ENCODE results near the gene DUSP28.
A peak's percentile ranks its signal among the peaks of the same experiment; 100 is the strongest.

The DUSP28 gene

DNA sequence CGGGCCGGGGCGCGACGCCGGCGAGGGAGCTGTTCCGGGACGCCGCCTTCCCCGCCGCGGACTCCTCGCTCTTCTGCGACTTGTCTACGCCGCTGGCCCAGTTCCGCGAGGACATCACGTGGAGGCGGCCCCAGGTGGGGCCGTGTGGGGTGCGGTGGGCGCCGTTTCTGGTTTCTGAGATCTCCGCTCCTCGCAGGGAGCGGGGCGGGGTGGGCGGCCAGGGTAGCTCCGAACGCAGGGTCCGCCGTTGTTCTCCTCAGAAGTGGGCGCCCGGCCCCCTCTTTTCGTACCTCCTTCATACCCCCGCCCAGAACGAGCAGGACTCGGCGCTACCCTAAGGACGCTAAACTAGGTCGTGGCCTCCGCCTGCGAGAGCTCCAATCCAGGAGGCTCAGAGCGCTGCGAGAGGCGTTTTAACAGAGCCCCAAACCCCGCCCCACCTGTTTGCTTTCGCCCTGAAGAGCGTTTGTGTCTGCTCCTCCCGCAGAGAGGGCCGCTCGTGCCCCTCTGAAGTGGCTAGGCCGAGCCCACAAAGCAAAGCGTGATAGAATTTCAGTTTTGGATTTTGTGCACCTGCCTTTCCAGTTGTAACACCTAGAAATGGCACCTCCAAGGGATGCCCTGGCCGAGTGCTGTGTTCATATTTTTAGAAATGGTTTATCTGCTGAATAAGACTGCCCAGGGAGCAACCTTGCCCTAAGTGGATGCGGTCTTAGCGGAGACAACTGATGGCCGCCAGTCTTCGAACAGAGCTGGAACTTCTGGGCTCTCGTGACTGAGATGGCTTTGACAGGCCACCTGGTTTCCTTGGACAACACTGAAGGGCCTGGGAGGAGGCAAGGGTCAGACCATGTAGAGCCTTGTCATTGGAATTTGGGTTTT, 27.0 kb downstream of the DUSP28 start:
- peak; percentile 49 for DNase-seq (ENCODE audit: low read depth)

GRCh38 chr2:240588006-240588655, 28.0 kb downstream of the DUSP28 start:
- no peak for DNase-seq (ENCODE audit: low read depth)

GRCh38 chr2:240588669-240589068, 28.5 kb downstream of the DUSP28 start:
- DNase-seq (ENCODE audit: low read depth), result no peak

- no peak for DNase-seq (ENCODE audit: low read depth)
Observed at GRCh38 chr2:240589375-240589774, 29.2 kb downstream of the DUSP28 start.

- DNase-seq (ENCODE audit: low read depth), result no peak
Observed at GRCh38 chr2:240589850-240590525, 29.8 kb downstream of the DUSP28 start.

GRCh38 chr2:240590681-240591111, 30.5 kb downstream of the DUSP28 start:
- DNase-seq (ENCODE audit: low read depth), result no peak

GRCh38 chr2:240591226-240591625, 31.1 kb downstream of the DUSP28 start:
- no peak for DNase-seq (ENCODE audit: low read depth)

DNA sequence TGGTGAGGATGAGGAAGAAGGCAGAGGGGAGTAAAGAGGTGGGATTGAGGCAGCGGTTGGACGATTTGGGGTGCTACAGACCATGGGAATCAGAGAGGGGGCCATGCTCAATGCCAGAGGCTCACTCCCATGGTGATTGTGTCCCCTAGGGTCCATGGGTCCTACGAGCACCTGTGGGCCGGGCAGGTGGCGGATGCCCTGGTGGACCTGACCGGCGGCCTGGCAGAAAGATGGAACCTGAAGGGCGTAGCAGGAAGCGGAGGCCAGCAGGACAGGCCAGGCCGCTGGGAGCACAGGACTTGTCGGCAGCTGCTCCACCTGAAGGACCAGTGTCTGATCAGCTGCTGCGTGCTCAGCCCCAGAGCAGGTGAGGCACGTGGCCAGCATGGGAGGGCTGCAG, 31.6 kb downstream of the DUSP28 start:
- DNase-seq (ENCODE audit: low read depth), result no peak

- DNase-seq (ENCODE audit: low read depth), result no peak
Observed at GRCh38 chr2:240593026-240593702, 33.0 kb downstream of the DUSP28 start.

- no peak for DNase-seq (ENCODE audit: low read depth)
Observed at GRCh38 chr2:240593703-240594451, 33.7 kb downstream of the DUSP28 start.

DNA sequence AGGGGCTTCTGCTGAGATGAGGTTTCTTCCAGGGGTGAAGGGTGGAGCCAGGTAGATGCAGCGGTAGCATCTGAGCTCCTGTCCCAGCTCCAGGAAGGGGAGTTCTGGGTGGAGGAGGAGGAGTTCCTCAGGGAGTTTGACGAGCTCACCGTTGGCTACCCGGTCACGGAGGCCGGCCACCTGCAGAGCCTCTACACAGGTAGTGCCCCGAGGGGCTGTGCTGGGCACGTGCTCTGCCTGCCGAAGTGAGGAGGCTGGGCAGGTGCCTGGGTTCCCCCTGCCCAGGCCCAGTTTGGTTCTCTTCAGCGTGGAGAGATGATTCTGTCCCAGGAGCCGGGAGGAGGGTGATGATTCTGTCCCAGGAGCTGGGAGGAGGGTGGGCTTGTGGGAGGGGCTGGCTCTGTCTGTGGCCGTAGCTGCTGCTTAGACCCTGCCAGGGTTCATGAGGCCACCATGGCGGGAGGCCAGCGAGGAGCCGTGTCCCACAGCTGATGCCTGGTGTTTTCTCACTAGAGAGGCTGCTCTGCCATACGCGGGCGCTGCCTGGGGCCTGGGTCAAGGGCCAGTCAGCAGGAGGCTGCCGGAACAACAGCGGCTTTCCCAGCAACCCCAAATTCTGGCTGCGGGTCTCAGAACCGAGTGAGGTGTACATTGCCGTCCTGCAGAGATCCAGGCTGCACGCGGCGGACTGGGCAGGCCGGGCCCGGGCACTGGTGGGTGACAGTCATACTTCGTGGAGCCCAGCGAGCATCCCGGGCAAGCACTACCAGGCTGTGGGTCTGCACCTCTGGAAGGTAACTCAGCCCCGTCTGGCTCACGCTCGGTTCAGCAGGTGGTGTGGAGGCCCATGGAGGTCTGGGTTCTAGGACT, 34.6 kb downstream of the DUSP28 start:
- no peak for DNase-seq (ENCODE audit: low read depth)

- no peak for DNase-seq (ENCODE audit: low read depth)
Observed at GRCh38 chr2:240595381-240596079, 35.4 kb downstream of the DUSP28 start.

DNA sequence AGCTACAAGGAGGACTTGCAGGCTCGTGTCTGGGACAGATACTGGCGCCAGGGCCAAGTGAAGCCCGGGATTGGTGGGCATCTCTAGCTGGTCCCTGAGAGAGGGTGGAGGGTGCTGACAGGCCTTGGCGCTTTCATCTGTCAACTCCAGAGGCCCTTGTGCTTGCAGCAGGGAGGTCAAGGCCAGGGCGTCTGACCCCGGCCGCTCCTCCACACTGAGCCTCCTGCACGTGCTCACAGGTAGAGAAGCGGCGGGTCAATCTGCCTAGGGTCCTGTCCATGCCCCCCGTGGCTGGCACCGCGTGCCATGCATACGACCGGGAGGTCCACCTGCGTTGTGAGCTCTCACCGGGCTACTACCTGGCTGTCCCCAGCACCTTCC, 35.9 kb downstream of the DUSP28 start:
- no peak for DNase-seq (ENCODE audit: low read depth)

GRCh38 chr2:240596491-240596931, 36.4 kb downstream of the DUSP28 start:
- no peak for DNase-seq (ENCODE audit: low read depth)

DNA sequence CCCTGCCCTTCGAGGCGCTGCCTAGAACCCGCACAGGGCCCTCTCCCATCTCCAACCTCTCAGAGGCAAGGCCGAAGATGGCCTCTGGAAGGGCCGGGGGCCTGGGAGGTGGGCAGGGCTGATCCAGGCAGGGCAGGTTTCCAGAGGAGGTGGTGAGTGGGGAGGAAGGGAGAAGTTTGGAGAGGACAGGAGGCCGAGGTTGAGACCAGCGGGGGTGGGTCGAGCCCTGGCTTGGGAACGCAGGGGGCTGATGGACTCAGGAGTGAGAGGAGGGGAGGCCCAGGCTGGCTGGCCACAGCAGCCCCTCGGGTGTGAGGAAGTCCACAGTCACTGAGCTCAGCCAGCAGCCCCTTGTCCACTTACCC, 36.9 kb downstream of the DUSP28 start:
- no peak for DNase-seq (ENCODE audit: low read depth)

DNA sequence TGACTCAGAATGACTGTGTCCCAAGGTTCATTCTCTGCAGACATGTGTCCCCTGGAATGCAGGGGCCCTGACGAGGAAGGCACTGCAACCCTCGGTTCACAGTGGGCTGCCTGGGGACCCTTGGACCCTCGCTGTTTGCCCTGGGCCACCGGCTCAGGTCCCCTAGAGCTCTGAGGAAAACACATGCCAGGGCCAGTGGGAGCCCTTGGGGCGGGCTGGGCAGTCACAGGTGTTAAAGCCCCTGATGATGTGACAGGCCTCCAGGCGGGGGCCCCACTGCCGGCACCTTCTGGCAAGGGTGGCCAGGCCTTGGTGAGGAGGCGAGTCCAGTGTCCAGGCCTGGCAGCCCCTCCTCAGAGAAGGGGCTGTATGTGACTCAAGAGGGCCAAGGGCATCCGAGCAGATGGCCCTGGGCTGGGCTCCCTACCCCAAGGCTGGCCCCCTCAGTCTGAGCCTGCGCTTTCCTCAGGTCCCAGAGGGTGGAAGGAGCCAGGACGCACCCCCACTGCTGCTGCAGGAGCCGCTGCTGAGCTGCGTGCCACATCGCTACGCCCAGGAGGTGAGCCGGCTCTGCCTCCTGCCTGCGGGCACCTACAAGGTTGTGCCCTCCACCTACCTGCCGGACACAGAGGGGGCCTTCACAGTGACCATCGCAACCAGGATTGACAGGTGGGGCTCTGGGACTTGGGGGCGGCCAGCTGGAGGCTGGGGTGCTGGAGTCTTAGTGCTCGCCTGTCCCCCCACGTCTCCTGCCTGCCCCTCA, 37.4 kb downstream of the DUSP28 start:
- no peak for DNase-seq (ENCODE audit: low read depth)

DNA sequence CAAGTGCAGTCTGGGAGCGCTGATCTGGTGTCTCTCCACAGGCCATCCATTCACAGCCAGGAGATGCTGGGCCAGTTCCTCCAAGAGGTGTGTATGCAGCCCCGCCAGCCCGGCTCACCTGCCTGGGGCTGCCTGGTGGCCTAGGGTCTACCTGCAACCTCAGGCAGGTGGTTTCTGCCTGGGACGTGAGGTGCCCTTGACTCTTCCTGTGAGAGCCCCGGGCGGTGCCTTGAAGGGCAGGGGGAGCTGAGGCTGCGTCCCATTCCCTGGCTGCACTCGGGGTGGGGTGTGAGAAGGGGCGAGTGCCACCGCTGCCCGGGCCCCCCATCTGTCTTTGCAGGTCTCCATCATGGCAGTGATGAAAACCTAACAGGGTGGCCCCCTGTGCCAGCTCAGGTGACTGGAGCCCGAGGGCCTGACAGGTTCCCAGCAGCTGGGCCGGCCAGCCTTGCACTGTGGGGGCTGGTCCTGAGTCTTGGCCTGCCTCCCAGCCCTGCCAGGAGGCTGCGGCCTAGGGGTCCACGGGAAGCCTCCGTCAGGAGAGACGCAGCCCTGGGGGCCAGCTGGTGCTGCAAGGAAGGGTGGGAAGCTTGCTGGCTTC, 38.3 kb downstream of the DUSP28 start:
- no peak for DNase-seq (ENCODE audit: low read depth)

DNA sequence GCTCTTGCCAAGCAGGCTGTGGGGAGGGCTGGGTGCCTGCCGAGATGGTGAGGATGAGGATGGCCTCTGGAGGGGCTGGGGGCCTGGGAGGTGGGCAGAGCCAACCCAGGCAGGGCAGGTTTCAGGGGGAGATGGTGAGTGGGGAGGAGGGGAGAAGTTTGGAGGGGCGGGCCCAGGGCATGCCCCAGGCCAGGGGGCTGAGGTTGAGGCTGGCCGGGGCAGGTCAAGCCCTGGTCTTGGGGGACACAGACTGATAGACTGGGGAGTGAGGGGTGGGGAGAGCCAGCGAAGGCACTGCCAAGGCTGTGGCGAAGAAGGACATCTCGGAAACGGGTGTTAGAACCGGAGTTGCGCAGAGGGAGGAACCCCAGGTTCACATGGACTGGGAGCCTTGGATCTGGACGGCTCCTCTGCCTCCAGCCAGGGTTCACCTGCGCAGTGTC, 39.0 kb downstream of the DUSP28 start:
- DNase-seq (ENCODE audit: low read depth), result no peak
